ENCODE results near the gene CORO2B.

- TF ChIP-seq RCOR1 (IDR thresholded peaks at IDR 0.05; ENCODE audit: insufficient replicate concordance, low read length) (no peak), RAD21 (IDR thresholded peaks at IDR 0.05; ENCODE audit: low read length) (no peak), CTCF (conservative IDR thresholded peaks at IDR 0.05; ENCODE audit: low read depth, low read length) (no peak), POLR2A (IDR thresholded peaks at IDR 0.05; ENCODE audit: low read depth, low read length) (no peak), RFX5 (IDR thresholded peaks at IDR 0.05; ENCODE audit: low read depth, low read length) (no peak), MXI1 (IDR thresholded peaks at IDR 0.05; ENCODE audit: borderline replicate concordance, low read depth, low read length) (no peak), MAFK (IDR thresholded peaks at IDR 0.05; ENCODE audit: low read depth, low read length) (no peak), CEBPB (IDR thresholded peaks at IDR 0.05; ENCODE audit: low read depth, low read length) (no peak), USF2 (IDR thresholded peaks at IDR 0.05; ENCODE audit: low read depth, low read length) (no peak)
These were observed 4.5 kb downstream of the CORO2B start for GRCh38 chr15:68583321-68583720.
